HG02981 (cell line): ENCODE results near the gene PRDM5.
"Not testable (repeated sequence)": the region's sequence is repeated elsewhere in the genome, so short reads cannot be mapped to it uniquely, and the experiment has no call there.

Source experiments
- ATAC-seq: cut with Tn5 transposase; IDR thresholded peaks from one replicate; pipeline ENCODE4 v1.9.1; 2021; ENCODE audit warnings: mild to moderate bottlenecking, moderate library complexity; ENCODE audit not compliant: unreplicated experiment

PRDM5 gene

DNA sequence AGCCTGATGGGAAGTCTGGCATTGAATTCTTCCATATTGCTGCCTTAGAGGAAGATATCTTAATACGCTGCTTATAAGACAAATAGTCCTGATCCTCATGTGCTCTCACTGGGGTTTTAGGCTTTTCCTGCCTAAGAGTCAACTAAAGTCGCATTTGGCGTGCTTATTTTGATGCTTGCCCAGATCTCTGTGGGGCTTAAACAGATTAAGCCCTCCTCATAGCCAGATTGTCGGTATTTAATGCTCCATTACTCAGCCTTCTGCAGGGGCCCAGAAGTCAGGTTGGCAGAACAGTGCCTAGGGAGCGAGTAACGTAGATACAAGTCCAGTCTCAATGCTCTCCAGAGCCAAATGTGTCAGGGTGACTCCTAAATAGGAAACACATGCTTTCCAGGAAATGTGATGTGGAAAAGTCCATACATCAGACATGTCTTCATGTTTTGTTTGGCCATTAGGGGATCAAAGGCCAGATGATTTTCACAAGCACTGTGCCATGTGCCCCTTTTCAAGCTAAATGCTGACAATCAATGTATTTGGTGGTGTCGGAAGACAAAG, 262.8 kb downstream of the PRDM5 start:
- ATAC-seq = no peak

DNA sequence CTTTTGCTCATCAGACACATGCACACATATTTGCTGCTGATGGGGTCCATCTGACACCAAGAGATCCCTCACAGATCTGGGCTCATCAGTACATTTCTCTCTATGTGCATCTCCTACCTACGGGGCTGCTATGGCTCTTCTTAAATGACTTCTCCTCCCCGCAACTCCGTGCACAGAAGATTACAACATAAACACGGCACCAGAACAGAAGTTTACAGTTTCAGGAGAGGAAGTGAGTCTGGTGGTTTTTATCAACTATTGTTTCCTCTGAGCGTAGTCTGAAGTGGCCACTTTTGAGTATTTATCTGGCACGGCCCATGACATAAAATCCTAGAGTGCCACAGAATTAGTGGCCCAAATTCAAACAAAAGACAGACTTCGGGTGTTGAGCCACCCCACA, 263.8 kb downstream of the PRDM5 start:
- ATAC-seq = no peak

DNA sequence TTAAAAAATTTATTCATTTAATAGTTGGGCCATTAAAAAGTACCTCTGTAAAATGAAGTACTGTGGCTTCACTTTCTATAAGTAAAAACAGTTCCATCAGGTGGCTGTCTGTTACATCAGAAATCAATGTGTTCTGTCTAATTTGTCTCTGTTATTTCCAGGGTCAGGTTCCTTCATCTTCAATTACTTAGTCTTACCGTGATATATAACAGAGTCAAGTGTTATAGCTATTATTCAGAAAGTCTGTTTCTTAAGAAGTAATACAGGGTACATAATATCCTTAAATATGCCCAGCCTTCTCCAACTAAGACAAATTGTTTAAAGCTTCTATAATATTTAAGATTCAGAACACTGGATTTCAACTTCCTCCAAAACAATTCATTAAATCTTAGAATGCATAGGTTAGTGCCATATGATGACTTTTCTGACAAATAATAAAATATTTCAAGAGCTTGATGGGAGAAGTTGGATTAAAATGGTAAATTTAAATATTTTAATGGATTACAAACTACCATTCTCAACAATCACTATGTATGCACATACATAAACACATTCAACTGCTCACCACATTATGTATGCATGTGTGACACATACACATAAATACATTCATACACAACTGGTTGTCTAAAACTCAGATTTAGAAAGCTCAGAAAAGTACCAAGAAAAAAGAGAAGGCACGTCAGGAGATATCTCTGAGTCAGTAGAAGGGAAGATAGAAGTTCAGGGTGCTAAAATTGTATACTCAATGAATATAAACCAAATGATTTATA, 268.5 kb downstream of the PRDM5 start:
- ATAC-seq = no peak

DNA sequence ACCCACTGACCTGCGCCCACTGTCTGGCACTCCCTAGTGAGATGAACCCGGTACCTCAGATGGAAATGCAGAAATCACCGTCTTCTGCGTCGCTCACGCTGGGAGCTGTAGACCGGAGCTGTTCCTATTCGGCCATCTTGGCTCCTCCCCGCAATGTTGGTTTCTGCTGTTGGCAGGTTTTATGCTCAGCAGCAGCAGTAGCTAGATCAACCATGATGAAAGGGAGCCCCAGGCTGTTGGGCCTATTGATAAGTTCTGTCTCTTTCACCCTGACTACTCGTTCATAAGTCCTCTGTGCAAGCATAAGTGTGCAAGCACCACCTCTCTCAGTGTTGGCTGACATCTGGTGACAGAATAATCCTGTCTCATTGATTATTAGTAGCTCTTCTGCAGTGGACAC, 274.2 kb downstream of the PRDM5 start:
- ATAC-seq = not testable (repeated sequence)
